HG02763 (cell line): ENCODE results near the gene TCF12.
"Not testable (repeated sequence)": the region's sequence is repeated elsewhere in the genome, so short reads cannot be mapped to it uniquely, and the experiment has no call there.

Source experiments
- ATAC-seq: cut with Tn5 transposase; IDR thresholded peaks from one replicate; pipeline ENCODE4 v1.9.1; 2021; ENCODE audit warnings: mild to moderate bottlenecking, moderate library complexity; ENCODE audit not compliant: unreplicated experiment

TCF12 gene

DNA sequence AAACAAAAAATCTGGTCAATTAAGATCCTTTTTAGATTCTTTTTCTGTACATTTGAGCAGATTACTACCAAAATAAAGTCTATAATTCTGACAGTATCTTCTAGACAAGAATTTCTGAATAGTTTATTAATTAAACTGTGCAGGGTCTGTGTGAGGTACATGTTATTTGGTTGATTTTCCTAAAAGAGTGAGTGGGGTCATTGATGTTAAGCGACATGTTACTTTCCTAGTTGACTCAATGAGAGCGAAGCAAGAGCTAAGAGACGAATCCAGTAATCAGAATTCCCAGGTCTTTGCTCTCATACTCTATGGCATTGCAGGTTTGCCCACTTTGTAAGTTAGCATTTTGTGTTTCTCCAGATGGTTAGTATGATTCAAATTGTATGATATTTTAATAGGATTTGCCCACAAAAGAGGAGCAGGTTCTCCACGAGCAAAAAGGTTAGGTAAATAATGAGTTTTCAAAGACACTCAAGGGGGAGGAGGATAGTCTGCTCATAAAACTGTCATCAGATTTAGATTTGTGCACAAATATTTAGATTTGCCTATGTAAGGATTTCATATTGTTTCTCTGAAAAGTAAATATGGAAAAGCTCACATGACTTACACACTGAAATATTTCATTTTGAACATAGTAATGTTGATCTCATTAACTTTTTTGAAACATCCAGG is 240.7 kb downstream of the TCF12 start:
- no peak for ATAC-seq

DNA sequence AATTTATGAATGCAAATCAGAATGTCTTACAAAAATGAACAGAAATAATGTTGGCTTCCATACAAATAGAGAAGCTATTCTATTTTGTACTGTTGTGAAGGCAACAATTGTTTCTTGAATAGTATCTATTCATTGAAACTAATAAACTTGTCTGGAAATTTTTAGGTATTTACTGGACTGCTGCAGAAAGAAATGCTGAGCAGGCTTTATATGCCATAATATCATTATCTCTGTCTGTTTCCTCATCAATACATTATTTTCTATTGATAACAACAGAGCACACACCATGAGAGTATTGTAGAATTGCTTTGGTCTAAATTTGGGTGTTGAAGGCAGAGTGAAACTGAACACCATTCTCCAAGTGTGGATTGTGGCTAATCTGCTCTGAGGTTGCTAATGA is 241.3 kb downstream of the TCF12 start:
- no peak for ATAC-seq

DNA sequence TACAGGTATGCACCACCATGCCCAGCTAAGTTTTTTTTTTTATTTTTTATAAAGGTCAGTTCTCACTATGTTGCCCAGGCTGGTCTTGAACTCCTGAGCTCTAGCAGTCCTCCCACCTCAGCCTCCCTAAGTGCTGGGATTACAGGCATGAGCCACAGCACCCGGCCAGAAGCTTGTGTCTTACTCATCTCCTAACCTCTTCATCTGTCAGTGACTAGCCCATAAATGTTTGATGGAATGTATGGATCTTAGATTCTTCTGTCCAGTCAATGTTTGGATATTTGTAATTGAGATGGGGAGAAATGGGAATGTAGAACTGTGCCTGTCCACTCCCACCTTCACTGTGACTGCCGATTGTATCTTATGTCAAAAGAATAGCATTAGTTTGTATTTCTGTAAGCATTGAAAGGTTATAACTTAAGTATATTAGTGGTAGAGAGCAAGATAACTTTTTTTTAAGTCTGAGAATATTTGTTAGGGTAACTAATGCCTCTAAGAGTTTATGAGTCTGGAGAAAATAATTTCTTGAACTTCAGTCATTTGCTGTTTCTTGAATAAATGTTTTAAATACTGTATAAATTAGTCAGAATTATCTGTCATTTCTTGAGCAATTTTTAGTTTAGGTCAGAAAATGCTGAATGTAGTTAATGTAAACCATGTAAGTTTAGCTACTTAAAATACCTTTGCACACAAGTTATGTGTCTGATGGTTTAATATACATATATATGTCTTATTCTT is 242.5 kb downstream of the TCF12 start:
- no peak for ATAC-seq

DNA sequence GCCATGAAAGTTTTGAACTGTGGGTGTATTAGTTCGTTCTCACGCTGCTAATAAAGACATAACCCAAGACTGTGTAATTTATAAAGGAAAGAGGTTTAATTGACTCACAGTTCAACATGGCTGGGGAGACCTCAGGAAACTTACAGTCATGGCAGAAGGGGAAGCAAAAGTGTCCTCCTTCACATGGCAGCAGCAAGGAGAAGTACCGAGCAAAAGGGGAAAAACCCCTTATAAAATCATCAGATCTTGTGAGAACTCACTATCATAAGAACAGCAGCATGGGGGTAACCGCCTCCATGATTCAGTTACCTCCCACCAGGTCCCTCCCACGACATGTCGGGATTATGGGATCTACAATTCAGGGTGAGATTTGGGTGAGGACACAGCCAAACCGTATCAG is 245.8 kb downstream of the TCF12 start:
- ATAC-seq: not testable (repeated sequence)

DNA sequence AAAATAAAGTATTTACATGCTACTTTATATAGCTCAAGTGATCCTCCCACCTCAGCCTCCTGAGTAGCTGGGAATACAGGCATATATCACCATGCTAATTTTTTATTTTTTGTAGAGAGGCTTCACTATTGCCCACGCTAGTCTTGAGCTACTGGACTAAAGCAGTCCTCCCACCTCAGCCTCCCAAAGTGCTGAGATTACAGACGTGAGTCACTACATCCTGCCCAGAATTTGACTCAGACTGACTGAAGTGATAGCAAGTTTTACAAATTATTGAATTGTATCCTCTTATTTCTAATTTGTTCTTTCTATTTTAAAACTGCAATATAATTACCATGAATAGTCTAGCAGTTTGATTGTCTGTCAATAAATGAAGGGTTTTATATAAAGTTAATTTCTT is 247.5 kb downstream of the TCF12 start:
- no peak for ATAC-seq

DNA sequence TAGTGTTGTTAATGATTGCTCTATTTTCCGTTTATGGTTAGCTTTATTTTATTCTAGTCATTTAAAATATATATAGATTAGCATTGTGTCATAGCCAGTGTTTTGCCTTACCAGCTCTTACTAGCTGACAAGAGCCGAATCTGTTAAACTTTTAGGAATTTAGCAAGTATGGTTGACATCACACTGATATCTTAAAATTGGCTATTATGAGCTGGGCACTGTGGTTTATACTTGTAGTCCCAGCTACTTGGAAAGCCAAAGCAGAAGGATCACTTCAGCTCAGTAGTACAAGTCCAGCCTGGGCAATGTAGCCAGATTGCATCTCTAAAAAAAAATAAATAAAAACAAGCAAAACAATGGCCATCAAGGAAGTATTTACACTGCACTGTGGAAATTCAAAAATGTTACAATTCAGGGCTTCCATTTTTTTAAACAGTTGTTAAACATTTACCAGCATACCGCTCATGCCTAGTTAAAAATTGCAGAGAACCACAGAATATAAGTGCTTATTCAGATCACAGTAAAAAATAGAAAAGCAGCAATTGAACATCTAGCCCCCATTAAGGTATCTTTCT is 249.5 kb downstream of the TCF12 start:
- ATAC-seq: no peak

DNA sequence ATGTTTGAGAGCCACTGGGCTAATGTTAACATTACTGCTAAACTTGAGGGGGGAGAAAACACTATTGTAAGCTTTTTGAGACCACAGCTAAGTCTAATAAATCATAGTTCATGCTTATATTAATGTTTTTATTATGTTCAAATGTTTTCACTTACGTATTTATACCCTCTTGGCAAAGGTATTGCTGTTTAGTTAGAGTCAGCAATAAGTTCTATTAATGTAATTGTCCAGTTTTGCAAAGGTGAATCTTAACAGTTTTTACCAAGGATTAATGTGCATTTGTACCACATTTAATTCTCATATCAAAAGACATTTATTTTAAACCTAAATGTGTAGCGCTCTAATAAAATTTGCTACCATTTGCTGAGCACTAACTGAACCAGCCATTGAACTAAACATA is 251.2 kb downstream of the TCF12 start:
- ATAC-seq: no peak

DNA sequence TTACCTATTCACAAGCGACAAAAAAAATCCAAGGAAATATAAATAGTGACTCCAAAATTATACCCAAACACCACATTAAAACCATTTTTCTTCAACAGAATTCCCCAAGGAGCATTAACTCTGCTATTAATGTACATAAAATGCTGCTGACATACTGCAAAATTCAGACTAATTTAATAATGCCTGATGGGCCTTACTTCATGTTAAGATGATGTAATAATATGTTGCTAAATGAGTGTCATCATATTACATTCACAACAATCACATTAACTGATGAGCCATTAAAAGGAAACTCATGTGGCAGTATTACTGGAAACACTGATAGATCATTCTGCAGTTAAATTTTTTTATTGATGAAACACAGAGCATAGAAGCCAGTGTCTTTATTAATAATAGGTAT is 253.0 kb downstream of the TCF12 start:
- no peak for ATAC-seq

DNA sequence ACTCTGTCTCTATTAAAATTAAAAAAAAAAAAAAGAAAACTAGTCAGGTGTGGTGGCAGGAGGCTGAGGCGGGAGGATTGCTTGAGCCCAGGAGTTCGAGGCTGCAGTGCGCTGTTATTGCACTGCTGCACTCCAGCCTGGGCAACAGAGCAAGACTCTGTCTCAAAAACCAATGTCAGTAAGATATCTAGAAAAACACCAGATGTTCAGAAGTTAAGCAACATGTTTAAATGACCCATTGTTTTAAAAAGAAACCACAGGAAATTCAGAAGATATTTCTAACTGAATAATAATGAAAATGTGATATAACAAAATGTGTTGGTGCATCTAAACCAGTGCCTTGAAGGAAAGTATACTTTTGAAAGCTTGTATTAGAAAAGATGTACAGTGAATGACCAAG is 254.5 kb downstream of the TCF12 start:
- no peak for ATAC-seq

DNA sequence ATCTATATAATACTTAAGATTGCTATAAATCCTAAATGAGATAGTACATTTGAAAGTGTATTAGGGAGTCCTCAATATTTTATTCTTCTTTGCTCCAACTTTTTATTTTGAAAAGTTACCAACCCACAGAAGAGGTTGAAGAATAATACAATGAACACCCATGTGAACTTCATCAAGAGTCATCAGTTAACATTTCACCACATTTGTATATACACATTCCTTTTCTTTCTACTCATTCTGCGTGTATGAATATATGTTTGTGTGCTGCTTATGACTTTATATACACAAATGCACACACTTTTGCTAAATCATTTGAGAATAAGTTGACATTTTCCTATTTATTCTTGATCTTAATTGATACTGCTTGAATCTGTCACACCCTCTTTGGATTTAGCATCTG is 264.6 kb downstream of the TCF12 start:
- no peak for ATAC-seq

DNA sequence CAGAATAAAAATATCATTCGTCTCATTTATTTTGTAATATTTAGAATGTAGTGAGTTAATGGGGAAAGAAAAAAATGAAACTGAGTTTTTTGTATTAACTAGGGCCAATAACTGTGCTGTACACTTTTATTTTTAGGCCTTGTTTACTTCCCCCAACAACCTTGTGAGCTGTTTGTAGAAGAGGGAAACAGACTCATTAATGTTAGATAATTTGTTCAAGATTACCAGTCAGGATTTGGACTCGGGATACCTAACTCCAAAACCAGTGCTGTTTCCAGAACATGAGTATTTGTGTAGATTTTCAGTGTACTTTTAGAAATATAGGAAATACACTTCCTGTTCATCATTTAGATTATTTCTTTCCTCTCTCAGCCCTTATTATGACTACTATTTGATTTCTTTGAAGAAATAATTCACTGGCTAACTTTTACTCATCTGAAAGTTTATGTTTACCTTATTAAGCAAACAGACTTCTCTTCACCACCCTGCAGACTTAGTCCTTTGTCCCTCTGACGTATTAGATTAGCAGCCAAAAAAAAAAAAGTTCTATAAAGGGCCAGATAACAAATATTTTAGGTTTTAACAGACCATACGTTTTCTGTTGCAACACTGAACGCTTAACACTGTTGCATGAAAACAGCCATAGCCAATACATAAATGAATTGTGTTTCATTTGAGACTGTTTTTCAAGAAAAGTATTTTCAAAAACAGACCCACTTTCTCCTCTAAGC is 265.3 kb downstream of the TCF12 start:
- ATAC-seq: no peak

DNA sequence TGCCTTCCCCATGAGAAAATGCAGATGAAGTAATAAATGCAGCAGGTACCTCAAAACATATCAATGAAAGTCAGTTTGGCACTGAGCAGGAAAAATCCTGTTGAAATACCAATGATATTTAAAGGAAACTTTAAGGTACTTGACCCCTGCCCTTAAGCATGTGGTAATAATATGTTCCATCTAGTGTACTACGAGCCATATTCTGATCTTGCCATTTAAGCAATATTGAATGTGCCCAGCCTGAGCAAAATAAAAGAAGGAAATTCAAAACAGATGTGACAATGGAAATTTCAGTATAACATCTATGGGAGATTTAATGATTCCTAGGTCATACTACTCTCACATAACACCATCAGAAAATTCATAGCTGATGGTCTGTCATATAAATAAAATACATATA is 266.1 kb downstream of the TCF12 start:
- ATAC-seq: no peak

DNA sequence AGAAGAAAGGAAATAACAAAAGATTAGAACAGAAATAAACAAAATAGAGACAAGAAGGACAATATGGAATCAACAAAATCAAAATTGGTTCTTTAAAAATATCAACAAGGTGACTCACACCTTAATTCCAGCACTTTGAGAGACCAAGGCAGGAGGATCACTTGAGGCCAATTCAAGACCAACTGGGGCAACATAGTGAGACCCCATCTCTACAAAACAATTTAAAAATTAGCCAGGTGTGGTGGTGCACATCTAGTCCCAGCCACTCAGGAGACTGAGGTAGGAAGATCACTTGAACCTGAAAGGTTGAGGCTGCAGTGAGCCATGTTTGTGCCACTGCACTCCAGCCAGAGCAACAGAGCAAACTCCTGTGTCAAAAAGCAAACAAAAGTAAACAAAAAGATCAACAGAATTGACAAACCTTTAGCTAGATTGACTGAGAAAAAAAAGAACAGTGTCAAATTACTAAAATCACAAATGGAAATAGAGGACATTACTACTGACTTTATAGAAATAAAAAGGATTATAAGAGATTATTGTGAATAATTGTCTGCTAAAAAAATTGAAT is 267.1 kb downstream of the TCF12 start:
- ATAC-seq: no peak

DNA sequence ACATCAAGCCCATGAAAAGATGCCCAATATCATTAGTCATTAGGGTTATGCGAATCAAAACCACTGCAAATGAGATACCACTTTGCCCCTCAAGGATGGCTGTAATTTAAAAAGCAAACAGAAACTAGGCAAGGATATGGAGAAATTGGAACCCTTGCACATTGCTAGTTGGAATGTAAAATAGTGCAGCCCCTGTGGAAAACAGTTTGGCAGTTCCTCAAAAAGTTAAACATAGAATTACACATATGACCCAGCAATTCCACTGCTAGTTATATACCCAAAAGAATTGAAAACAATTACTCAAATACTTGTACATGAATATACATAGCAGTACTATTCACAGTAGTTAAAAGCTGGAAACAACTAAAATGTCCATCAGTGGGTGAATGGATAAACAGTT is 271.0 kb downstream of the TCF12 start:
- ATAC-seq: no peak

DNA sequence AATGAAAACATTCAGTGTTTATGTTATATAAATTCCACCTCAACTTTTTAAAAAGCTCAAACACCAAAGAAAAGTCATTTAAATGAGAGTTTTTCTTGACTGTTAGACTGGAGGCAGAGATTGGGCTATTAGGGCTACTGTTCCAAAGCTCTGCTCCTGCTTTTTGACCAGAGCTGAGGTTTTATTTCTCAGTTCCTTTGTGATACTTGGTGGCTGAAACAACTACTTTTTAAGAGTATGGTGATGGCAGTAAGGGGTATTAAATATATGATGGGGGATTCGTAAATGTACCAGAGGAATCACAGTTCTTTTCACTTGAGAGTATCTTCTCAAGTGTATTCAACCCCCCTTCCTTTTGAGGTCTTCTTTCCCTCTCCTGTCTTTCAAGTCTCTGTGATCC is 271.8 kb downstream of the TCF12 start:
- ATAC-seq: no peak

DNA sequence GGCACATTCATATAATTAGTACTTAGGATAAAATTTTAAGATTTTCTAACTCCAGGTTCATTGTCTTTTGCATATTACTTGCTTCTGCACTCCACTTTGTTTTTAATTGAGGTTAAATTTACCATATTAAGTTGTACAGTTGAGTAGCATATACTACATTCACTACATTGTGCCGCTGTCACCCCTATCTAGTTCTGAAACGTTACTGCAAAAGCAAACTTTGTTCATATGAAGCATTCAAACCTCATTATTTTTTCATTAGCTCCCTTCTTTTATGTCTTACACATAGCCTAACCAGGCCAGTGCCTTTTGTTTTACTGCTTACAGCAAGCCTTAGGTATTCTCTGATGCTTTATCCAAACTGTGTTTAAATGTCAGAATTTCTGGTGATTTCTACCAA is 274.7 kb downstream of the TCF12 start:
- ATAC-seq: no peak

DNA sequence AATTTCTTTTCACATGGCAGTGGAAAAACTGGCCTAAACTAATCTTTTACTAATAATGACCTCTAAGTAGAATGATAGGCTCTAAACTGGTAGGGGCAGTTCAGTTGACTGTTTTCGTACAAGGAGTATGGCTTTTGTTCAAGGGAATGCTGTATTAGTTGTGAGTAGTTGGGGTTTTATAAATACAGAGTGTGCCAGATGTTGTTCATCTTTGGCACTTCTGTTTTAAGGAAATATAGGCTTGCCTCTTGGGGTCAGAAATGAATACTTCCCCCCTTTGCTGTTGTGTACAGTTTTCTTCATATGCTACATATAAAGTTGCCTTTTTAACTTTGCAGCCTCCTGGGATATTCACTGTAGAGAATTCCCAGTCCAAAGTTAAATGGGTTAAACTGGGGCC is 276.9 kb downstream of the TCF12 start:
- no peak for ATAC-seq

DNA sequence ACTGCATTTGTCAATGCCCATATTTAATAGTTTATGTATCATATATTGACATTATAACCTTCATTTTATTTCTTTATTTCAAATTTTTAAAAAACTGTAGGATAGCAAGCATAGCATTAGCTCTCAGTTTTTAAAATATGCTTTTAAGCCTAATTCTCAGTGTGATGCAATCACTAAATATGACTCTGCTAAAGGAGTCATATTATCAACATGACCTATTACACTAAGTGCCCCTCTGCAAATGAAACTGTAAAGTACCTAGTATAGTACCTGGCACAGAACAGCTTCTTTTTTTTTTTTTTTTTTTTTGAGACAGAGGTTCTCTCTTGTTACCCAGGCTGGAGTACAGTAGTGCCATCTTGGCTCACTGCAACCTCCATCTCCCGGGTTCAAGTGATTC is 278.4 kb downstream of the TCF12 start:
- ATAC-seq: no peak

DNA sequence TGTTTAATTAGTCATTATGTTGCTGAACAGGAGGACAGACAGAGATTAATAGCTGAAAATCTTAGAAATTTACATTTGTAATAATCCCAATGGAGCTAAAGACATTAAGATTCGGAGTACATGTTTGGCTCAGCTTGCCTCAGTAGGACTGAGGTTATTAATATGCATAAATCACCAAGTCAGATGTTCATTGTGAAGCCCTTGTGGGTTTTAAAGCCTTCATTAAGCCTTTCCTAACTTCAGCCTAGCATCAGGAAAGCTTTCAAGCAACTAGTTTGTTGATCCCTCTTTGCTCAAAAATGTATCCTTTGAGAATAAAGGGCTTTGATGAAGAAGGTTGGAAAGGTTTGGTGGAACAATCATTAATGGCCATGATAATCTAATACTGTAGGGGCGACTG is 279.7 kb downstream of the TCF12 start:
- no peak for ATAC-seq

DNA sequence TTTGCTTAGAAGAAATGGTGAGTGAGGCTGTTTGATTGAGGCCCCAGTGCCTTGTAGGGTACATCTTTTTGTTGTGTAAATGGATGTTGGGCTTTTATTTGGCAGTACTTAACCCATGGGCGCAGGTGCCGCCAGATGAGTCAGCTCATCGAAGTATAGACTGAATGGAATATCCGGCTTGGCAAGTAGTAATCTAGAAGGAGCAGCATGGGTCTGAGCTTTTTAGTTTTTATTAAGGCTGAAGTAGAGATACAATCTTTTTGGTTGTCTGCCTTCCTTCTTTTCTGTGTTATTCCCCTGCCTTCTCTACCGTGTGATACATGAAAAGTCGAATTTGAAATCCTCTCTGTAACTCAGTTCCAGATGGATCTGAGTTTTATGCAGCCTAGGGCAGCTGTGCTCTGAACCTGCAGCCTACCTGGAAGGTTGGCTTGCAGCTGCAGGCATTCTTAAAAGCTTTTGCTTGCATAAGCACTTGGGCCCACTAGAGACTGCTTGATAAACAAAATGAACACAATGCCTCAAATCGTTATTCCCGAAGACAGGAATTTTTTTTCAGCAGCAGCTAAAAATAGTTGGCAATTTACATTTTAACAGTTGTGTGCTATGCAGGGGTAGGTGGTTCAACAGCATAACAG is 280.3 kb downstream of the TCF12 start:
- ATAC-seq: no peak

DNA sequence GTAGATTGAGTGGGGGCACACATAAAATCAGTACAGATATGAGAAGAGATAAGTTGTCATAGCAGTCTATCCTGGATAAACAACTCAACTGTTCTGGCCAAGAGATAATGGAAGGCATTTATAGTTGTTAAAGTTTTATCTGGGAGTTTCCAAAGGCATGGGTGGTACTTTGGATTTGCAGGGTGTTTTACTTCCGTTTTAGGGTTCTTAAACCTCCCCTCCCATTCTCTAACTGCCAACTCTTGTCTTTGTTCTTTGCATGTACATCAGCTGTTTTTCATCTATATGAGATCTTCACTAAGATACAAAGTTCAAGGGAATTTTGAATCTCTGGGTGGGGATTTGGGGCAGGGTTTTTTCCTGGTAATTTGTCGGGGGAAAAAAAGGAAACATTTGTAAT is 283.1 kb downstream of the TCF12 start:
- no peak for ATAC-seq
